BE2C (cell line): ENCODE measurements around the gene TOR3A.
A peak's percentile ranks its signal among the peaks of the same experiment; 100 is the strongest.

Experiments used
- DNase-seq: peaks from one replicate; pipeline ENCODE4 v3.0.0-alpha.2; 2020
- H3K27me3 ChIP-seq: fragments of 250-450 bp; sonication (Bioruptor Pico); 2 replicates; pipeline ENCODE4 v1.5.1; 2020; ENCODE audit warnings: mild to moderate bottlenecking
- H3K36me3 ChIP-seq: fragments of 250-450 bp; sonication (Bioruptor Pico); 2 replicates; pipeline ENCODE4 v1.5.1; 2020; ENCODE audit warnings: mild to moderate bottlenecking
- H3K4me1 ChIP-seq: fragments of 250-450 bp; sonication (Bioruptor Pico); 2 replicates; pipeline ENCODE4 v1.5.1; 2020
- H3K4me3 ChIP-seq: 2 replicates; pipeline ENCODE4 v1.5.1; 2011; ENCODE audit warnings: low read depth, low read length
- H3K9me3 ChIP-seq: fragments of 250-450 bp; sonication (Bioruptor Pico); 2 replicates; pipeline ENCODE4 v1.5.1; 2020
- TF ChIP-seq, protein P1 (sequence below): IDR thresholded peaks from 2 replicates; pipeline ENCODE4 v1.5.1; 2012; ENCODE audit warnings: mild to moderate bottlenecking, low read depth, low read length

Gene TOR3A

GRCh38 chr1:179082333-179082998, 596 bp downstream of the TOR3A start:
- peak; percentile 29 for DNase-seq
- Histone ChIP-seq H3K4me3 (peak overlapping the region; percentile 90), H3K36me3 (peaks cover 5% of the 10 kb centered on the region), H3K9me3 (no peaks in the 10 kb centered on the region), H3K4me1 (no peaks in the 10 kb centered on the region), H3K27me3 (no peaks in the 10 kb centered on the region)
- TF ChIP-seq, protein P1, sequence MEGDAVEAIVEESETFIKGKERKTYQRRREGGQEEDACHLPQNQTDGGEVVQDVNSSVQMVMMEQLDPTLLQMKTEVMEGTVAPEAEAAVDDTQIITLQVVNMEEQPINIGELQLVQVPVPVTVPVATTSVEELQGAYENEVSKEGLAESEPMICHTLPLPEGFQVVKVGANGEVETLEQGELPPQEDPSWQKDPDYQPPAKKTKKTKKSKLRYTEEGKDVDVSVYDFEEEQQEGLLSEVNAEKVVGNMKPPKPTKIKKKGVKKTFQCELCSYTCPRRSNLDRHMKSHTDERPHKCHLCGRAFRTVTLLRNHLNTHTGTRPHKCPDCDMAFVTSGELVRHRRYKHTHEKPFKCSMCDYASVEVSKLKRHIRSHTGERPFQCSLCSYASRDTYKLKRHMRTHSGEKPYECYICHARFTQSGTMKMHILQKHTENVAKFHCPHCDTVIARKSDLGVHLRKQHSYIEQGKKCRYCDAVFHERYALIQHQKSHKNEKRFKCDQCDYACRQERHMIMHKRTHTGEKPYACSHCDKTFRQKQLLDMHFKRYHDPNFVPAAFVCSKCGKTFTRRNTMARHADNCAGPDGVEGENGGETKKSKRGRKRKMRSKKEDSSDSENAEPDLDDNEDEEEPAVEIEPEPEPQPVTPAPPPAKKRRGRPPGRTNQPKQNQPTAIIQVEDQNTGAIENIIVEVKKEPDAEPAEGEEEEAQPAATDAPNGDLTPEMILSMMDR, result no peak

DNA sequence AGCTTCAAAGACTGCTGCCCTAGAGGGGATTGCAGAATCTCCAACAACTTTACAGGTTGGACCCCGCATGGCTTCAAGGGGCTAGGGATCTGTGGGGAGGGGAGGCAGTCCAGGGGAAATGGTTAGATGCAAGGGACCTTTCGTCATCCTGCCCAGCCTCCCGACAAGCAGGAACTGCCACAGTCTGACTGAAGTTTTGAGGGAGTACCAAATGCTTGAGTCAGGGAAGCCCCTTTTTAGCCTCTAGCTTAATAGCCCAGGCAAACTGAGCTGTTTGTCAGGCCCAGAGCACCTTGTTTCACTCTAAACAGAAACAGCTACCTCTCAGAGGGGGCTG, 1.1 kb downstream of the TOR3A start:
- DNase-seq, result no peak

DNA sequence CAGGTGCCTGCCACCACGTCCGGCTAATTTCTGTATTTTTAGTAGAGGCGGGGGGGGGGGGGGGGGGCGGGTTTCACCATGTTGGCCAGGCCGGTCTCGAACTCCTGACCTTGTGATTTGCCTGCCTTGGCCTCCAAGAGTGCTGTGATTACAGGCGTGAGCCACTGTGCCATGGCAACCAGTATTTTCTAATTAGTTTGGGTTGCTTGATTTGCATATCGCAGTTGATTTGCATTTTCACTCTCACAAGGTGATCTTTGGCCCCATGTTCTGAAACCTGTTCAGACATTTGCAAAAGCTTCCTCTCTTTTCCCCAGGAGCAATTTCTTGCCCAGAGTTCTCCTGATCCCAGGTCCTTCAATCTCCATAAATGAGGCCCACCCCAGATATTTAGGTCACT, 1.7 kb downstream of the TOR3A start:
- Histone ChIP-seq H3K27me3 (no peaks in the 10 kb centered on the region), H3K4me1 (no peaks in the 10 kb centered on the region), H3K4me3 (no peak overlapping the region), H3K36me3 (peaks cover 13% of the 10 kb centered on the region), H3K9me3 (no peaks in the 10 kb centered on the region)
- TF ChIP-seq, protein P1, result no peak
- no peak for DNase-seq

More for the DNA sequence above, 1.1 kb downstream of the TOR3A start:
- Histone ChIP-seq H3K4me3 (peak overlapping the region; percentile 90), H3K4me1 (no peaks in the 10 kb centered on the region), H3K27me3 (no peaks in the 10 kb centered on the region), H3K36me3 (peaks cover 7% of the 10 kb centered on the region), H3K9me3 (no peaks in the 10 kb centered on the region)
- TF ChIP-seq, protein P1, result no peak

DNA sequence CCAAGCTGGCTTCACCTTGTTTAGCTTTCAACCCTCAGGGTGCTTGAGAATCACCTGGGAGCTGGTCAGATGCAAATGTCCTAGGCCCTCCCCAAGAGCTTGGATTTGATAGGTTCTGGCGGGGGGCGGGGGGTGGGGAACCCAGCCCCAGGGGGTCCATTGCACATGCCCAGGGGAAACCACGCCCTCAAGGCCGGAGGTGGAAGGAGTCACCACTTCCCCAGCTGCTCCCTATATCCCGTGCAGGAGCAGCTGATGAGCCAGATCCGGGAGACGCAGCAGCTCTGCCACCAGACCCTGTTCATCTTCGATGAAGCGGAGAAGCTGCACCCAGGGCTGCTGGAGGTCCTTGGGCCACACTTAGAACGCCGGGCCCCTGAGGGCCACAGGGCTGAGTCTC, 5.8 kb downstream of the TOR3A start:
- Histone ChIP-seq H3K4me3 (no peak overlapping the region), H3K9me3 (no peaks in the 10 kb centered on the region), H3K27me3 (no peaks in the 10 kb centered on the region), H3K4me1 (no peaks in the 10 kb centered on the region), H3K36me3 (peaks cover 32% of the 10 kb centered on the region)
- TF ChIP-seq, protein P1, result no peak
- peak; percentile 26 for DNase-seq

DNA sequence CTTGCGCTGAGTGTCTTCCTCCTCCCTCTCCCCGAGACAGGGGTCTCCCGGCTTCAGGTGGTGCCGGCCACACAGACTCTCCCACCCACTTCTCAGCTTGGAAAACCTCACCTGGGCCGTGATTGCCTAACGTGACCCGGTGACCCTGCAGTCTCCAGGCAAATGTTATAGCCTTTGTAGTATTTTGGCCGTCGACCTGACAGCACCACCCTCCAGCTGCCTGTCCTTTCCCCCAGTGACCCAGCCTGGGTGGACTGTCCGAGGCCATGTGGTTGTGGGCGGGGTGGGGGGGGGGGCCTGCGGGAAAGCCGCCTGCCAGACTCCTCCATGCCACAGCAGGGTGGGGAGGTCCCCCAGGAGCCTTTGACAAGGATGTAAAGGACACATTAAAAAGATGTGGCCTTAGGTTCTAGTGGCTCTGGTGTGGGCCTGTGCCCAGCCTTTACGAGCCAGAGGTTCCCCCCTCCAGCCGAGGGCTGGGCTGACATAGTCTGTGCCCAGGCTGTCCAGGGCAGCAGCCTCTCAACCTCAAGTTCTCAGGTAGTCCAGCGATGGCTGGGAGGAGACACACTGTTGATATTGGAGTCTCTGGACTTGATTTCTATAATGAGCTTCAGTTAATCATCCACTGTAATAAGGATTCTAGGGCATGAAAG, 8.1 kb downstream of the TOR3A start:
- Histone ChIP-seq H3K27me3 (no peaks in the 10 kb centered on the region), H3K36me3 (peaks cover 48% of the 10 kb centered on the region), H3K9me3 (no peaks in the 10 kb centered on the region)

DNA sequence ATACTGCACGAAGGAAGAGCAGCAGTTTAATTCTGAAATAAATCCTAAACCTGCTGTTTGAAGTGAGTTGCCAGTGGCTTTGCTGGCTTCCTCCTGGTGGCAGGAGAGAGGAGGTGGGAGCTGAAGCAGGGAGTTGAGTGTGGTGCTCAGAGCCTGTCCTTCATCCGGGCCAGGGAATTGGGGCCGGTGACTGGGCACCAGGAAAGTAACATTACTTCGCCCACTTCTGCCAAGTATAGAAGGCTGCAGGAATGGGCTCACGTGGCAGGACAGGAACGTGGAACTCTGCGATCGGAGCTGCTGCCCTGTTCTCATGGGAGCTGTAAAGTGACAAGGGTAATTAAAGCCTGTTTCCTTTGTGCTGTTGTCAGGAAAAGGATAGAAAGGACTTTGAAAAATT, 8.7 kb downstream of the TOR3A start:
- Histone ChIP-seq H3K4me1 (no peaks in the 10 kb centered on the region), H3K27me3 (no peaks in the 10 kb centered on the region), H3K36me3 (peaks cover 53% of the 10 kb centered on the region), H3K9me3 (no peaks in the 10 kb centered on the region), H3K4me3 (no peak overlapping the region)
- TF ChIP-seq, protein P1, result no peak
- no peak for DNase-seq

More for the DNA sequence above, 8.1 kb downstream of the TOR3A start:
- TF ChIP-seq, protein P1, result no peak
- DNase-seq, result no peak
- Histone ChIP-seq H3K4me1 (no peaks in the 10 kb centered on the region), H3K4me3 (no peak overlapping the region)
